ENCODE results near the gene NEU4.

The NEU4 gene

DNA sequence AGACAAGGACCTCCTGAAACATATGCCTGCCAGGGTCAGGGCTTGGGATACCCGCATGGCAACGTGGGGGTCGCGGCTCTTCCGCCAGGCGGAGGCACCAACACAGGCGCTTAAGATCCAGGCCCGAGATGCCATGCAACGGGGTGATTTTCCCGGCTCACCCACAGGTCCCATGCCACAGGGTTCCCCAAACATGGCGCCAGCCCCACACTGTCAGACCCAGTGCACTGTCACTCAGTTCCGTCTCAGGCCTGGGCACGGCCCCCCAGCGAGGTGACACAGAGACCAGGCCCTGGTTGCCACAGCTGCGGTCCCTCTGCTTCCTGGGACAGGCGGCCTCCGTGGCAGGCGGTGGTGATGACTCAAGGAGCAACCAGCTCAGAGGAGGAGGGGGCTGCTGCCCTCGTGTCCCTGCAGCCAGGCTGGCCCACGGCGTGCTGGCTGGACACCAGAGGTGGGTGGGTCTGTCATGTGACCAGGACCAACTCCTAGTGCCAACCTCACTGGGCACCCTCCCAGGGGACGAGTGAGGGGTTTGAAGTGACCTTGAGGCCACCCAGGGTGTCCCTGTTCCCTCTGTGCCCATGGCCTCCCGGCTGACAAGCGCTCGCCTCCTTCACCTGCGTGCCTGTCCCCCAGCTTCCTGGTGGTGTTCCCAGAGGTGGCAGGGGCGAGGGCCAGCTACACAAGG lies 44.8 kb downstream of the NEU4 start:
- H3K4me2 ChIP-seq (ENCODE audit: low read length), result no peak overlapping the region
- no peak overlapping the region for H2AFZ ChIP-seq (ENCODE audit: low read length)
- TF ChIP-seq CTCF (IDR thresholded peaks at IDR 0.05; ENCODE audit: low read length) (no peak), EZH2 (IDR thresholded peaks at IDR 0.05; ENCODE audit: borderline replicate concordance, low read length) (no peak)
- H3K79me2 ChIP-seq (ENCODE audit: insufficient read depth, low read length), result no peaks in the 10 kb centered on the region
- no peak overlapping the region for H3K4me3 ChIP-seq (ENCODE audit: low read depth, low read length, poor library complexity, severe bottlenecking)
- no peaks in the 10 kb centered on the region for H3K4me1 ChIP-seq (ENCODE audit: insufficient read depth, low read length, severe bottlenecking)
- no peaks in the 10 kb centered on the region for H3F3A ChIP-seq (ENCODE audit: insufficient read depth, low read length)
- no peaks in the 10 kb centered on the region for H4K20me1 ChIP-seq (ENCODE audit: insufficient read depth, low read length)
- H3K27me3 ChIP-seq (ENCODE audit: insufficient read depth, low read length), result 0 out of 2 replicates have a peak, but pooled peaks cover 5% of the 10 kb centered on the region
- no peak overlapping the region for H3K27ac ChIP-seq (ENCODE audit: low read depth, low read length, poor library complexity, severe bottlenecking)
- no peaks in the 10 kb centered on the region for H3K9me3 ChIP-seq (ENCODE audit: low read length)
- H3K9ac ChIP-seq (ENCODE audit: low read length), result no peak overlapping the region
- H3K9me2 ChIP-seq (ENCODE audit: low read depth, low read length), result no peaks in the 10 kb centered on the region
- no peaks in the 10 kb centered on the region for H3K36me3 ChIP-seq (ENCODE audit: insufficient read depth, low read length)

DNA sequence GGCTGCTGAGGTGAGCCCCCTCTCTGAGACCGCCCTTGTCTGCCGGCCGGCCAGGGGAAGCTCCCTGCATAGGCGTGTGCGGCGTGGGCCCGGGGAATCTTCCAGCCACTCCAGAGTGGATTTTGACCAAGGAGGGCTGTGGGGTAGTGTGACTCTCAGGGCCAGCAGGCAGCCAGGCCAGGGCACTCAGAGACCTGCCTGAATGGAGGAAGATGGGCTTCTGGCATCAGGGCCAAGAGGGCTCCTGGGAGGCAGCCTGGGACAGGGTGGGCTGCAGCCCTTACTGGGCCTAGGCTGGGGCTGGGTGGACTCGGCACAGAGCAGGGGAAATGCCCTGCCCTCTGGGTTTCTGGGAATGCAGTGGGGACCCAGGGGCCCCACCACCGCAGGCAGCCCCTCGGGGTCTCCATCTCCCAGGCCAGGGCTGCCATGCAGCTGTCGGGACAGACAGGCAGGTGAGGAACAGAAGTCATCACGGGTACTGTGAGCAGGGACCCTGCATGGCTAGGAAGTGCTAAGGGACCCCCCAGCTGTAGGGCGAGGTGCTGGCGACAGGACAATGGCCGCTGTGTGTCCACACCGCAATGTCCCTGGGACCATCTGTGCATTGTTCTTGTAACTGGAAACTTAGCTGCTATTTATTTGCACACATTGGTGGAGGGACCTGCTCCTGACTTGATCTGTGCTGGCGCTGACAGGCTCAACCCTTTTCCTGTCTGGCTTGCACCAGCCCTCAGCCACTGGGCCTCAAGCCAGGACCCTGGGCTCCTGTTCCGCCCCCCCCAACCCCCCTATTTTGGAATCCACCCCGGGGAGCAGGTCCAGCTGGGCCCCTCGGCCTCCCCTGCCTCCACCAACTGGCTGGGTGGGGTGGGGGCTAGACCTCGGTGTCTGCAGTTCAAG lies 45.6 kb downstream of the NEU4 start:
- no peak overlapping the region for H2AFZ ChIP-seq (ENCODE audit: low read length)
- no peak overlapping the region for H3K4me3 ChIP-seq (ENCODE audit: low read depth, low read length, poor library complexity, severe bottlenecking)
- H3K27ac ChIP-seq (ENCODE audit: low read depth, low read length, poor library complexity, severe bottlenecking), result no peak overlapping the region
- H3K9me2 ChIP-seq (ENCODE audit: low read depth, low read length), result no peaks in the 10 kb centered on the region
- H3K79me2 ChIP-seq (ENCODE audit: insufficient read depth, low read length), result no peaks in the 10 kb centered on the region
- H3K27me3 ChIP-seq (ENCODE audit: insufficient read depth, low read length), result 0 out of 2 replicates have a peak, but pooled peaks cover 5% of the 10 kb centered on the region
- H4K20me1 ChIP-seq (ENCODE audit: insufficient read depth, low read length), result no peaks in the 10 kb centered on the region
- TF ChIP-seq CTCF (IDR thresholded peaks at IDR 0.05; ENCODE audit: low read length) (no peak), EZH2 (IDR thresholded peaks at IDR 0.05; ENCODE audit: borderline replicate concordance, low read length) (no peak)
- H3K36me3 ChIP-seq (ENCODE audit: insufficient read depth, low read length), result no peaks in the 10 kb centered on the region
- no peak overlapping the region for H3K9ac ChIP-seq (ENCODE audit: low read length)
- H3F3A ChIP-seq (ENCODE audit: insufficient read depth, low read length), result no peaks in the 10 kb centered on the region
- H3K9me3 ChIP-seq (ENCODE audit: low read length), result no peaks in the 10 kb centered on the region
- H3K4me1 ChIP-seq (ENCODE audit: insufficient read depth, low read length, severe bottlenecking), result peaks cover 7% of the 10 kb centered on the region
- no peak overlapping the region for H3K4me2 ChIP-seq (ENCODE audit: low read length)

- Histone ChIP-seq H3F3A (ENCODE audit: insufficient read depth, low read length) (no peaks in the 10 kb centered on the region), H3K4me1 (ENCODE audit: insufficient read depth, low read length, severe bottlenecking) (peaks cover 14% of the 10 kb centered on the region), H3K36me3 (ENCODE audit: insufficient read depth, low read length) (no peaks in the 10 kb centered on the region), H2AFZ (ENCODE audit: low read length) (no peak overlapping the region), H3K27me3 (ENCODE audit: insufficient read depth, low read length) (0 out of 2 replicates have a peak, but pooled peaks cover 5% of the 10 kb centered on the region), H3K9me3 (ENCODE audit: low read length) (no peaks in the 10 kb centered on the region), H3K4me2 (ENCODE audit: low read length) (no peak overlapping the region), H3K9me2 (ENCODE audit: low read depth, low read length) (no peaks in the 10 kb centered on the region), H3K9ac (ENCODE audit: low read length) (no peak overlapping the region), H3K79me2 (ENCODE audit: insufficient read depth, low read length) (no peaks in the 10 kb centered on the region), H3K27ac (ENCODE audit: low read depth, low read length, poor library complexity, severe bottlenecking) (no peak overlapping the region), H3K4me3 (ENCODE audit: low read depth, low read length, poor library complexity, severe bottlenecking) (no peak overlapping the region), H4K20me1 (ENCODE audit: insufficient read depth, low read length) (no peaks in the 10 kb centered on the region)
- TF ChIP-seq CTCF (IDR thresholded peaks at IDR 0.05; ENCODE audit: low read length), result no peak
- no peak for TF ChIP-seq EZH2 (IDR thresholded peaks at IDR 0.05; ENCODE audit: borderline replicate concordance, low read length)
Observed at GRCh38 chr2:241855245-241855887, 46.4 kb downstream of the NEU4 start.

All from OCI-LY1 (cell line).